ENCODE results near the gene DTX3. TPM values are rescaled to one million over a fixed set of nuclear protein-coding genes. Genes with fewer than 3 reads are reported as not detected.
"Not testable (repeated sequence)": the region's sequence is repeated elsewhere in the genome, so short reads cannot be mapped to it uniquely, and the experiment has no call there.

The DTX3 gene
- total RNA-seq, 1 experiment from 2014 or later: 16.8 TPM

DNA sequence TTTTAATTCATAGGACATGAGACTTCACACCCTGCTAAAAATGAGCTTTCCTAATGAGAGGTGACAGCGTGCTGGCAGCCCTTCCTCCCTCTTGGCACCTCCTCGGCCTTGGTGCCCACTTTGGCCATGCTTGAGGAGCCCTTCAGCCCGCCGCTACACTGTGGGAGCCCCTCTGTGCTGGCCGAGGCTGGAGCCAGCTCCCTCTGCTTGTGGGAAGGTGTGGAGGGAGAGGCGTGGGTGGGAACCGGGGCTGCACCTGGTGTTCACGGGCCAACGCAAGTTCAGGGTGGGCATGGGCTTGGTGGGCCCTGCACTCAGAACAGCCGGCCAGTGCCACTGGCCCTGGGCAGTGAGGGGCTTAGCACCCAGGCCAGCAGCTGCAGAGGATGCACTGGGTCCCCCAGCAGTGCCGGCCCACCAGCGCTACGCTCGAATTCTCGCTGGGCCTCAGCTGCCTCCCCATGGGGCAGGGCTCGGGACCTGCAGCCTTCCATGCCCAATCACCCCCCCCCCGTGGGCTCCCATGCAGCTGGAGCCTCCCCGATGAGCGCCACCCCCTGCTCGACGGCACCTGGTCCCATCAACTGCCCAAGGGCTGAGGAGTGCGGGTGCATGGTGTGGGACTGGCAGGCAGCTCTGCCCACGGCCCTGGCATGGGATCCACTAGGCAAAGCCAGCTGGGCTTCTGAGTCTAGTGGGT, 51.1 kb downstream of the DTX3 start:
- Histone ChIP-seq H3K4me2 (ENCODE audit: low read depth, low read length, poor library complexity, severe bottlenecking) (no peak overlapping the region), H3K36me3 (ENCODE audit: insufficient read depth, low read length) (no peaks in the 10 kb centered on the region), H3K9ac (ENCODE audit: low read length) (no peak overlapping the region), H4K20me1 (ENCODE audit: insufficient read depth, low read depth, low read length) (no peaks in the 10 kb centered on the region), H2AFZ (ENCODE audit: low read length) (no peak overlapping the region), H3K79me2 (ENCODE audit: low read length) (no peaks in the 10 kb centered on the region), H3K9me2 (replicated peaks; ENCODE audit: insufficient read depth, low read length) (no peaks in the 10 kb centered on the region), H3K27ac (ENCODE audit: low read length) (no peak overlapping the region), H3K27me3 (ENCODE audit: low read length) (no peaks in the 10 kb centered on the region), H3K4me1 (ENCODE audit: low read length) (no peaks in the 10 kb centered on the region), H3K9me3 (ENCODE audit: low read length) (no peaks in the 10 kb centered on the region; the same call in 1 of the 2 replicates), H3K4me3 (ENCODE audit: low read length) (no peak overlapping the region)
- no peak for DNase-seq

- not testable (repeated sequence) for H3K4me2 ChIP-seq (ENCODE audit: low read depth, low read length, poor library complexity, severe bottlenecking)
These were observed 51.8 kb downstream of the DTX3 start for GRCh38 chr12:57656408-57656807.

DNA sequence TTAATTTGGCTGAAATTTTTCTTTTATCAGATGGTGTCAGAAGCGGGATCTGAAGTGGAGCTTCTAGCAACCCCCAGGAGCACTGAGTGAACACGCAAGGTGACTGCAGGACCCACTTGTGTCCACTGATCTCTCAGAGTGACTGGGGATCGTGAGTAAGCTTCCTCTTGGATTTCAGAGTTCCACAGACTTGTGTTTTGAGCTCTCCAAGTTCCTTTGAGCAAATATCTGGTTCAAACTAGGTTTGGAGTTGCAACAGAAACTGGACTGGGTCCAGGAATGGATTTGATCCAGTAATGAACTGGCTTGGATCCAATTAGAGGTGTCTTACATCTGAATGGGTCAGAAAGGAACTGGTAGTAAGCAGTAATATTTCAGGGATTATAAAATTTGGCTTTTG, 53.1 kb downstream of the DTX3 start:
- Histone ChIP-seq H3K4me1 (ENCODE audit: low read length) (no peaks in the 10 kb centered on the region), H3K27ac (ENCODE audit: low read length) (no peak overlapping the region), H2AFZ (ENCODE audit: low read length) (no peak overlapping the region), H3K4me2 (ENCODE audit: low read depth, low read length, poor library complexity, severe bottlenecking) (no peak overlapping the region), H3K27me3 (ENCODE audit: low read length) (no peaks in the 10 kb centered on the region), H3K4me3 (ENCODE audit: low read length) (no peak overlapping the region), H4K20me1 (ENCODE audit: insufficient read depth, low read depth, low read length) (no peaks in the 10 kb centered on the region), H3K36me3 (ENCODE audit: insufficient read depth, low read length) (no peaks in the 10 kb centered on the region), H3K79me2 (ENCODE audit: low read length) (no peaks in the 10 kb centered on the region), H3K9me2 (replicated peaks; ENCODE audit: insufficient read depth, low read length) (no peaks in the 10 kb centered on the region), H3K9me3 (ENCODE audit: low read length) (peaks cover 7% of the 10 kb centered on the region), H3K9ac (ENCODE audit: low read length) (no peak overlapping the region)
- DNase-seq: peak; percentile 25

More at GRCh38 chr12:57656408-57656807, 51.8 kb downstream of the DTX3 start:
- H3K36me3 ChIP-seq (ENCODE audit: insufficient read depth, low read length); H3K9me3 ChIP-seq (ENCODE audit: low read length); H3K9me2 ChIP-seq (replicated peaks; ENCODE audit: insufficient read depth, low read length); H3K9ac ChIP-seq (ENCODE audit: low read length); H4K20me1 ChIP-seq (ENCODE audit: insufficient read depth, low read depth, low read length); H3K27me3 ChIP-seq (ENCODE audit: low read length); H2AFZ ChIP-seq (ENCODE audit: low read length); H3K4me3 ChIP-seq (ENCODE audit: low read length); H3K4me1 ChIP-seq (ENCODE audit: low read length); H3K27ac ChIP-seq (ENCODE audit: low read length); H3K79me2 ChIP-seq (ENCODE audit: low read length): not testable (repeated sequence)
- DNase-seq: peak; percentile 44

GRCh38 chr12:57658890-57659289, 54.3 kb downstream of the DTX3 start:
- H3K79me2 ChIP-seq (ENCODE audit: low read length): no peaks in the 10 kb centered on the region
- H3K9me3 ChIP-seq (ENCODE audit: low read length): peaks cover 7% of the 10 kb centered on the region
- no peaks in the 10 kb centered on the region for H3K9me2 ChIP-seq (replicated peaks; ENCODE audit: insufficient read depth, low read length)
- H4K20me1 ChIP-seq (ENCODE audit: insufficient read depth, low read depth, low read length): no peaks in the 10 kb centered on the region
- H3K4me2 ChIP-seq (ENCODE audit: low read depth, low read length, poor library complexity, severe bottlenecking): no peak overlapping the region
- H3K4me1 ChIP-seq (ENCODE audit: low read length): no peaks in the 10 kb centered on the region
- no peaks in the 10 kb centered on the region for H3K27me3 ChIP-seq (ENCODE audit: low read length)
- no peak overlapping the region for H3K9ac ChIP-seq (ENCODE audit: low read length)
- DNase-seq: no peak
- no peaks in the 10 kb centered on the region for H3K36me3 ChIP-seq (ENCODE audit: insufficient read depth, low read length)
- H2AFZ ChIP-seq (ENCODE audit: low read length): no peak overlapping the region
- H3K27ac ChIP-seq (ENCODE audit: low read length): no peak overlapping the region
- no peak overlapping the region for H3K4me3 ChIP-seq (ENCODE audit: low read length)

Other genes with a start within 250 kb of the DTX3 start
- gene R3HDM2, start 173.8 kb upstream of the DTX3 start, total RNA-seq (2014; rRNA removed; shearing (Covaris generic); ENCODE audit: low replicate concordance): 31.9 and 39.0 TPM in 2 replicates
- gene INHBC, start 170.0 kb upstream of the DTX3 start, total RNA-seq (2014; rRNA removed; shearing (Covaris generic); ENCODE audit: low replicate concordance): 0.11 TPM in 1 of 2 replicates, not detected in the other
- 14.3 and 17.9 TPM in 2 replicates for gene INHBE, start 149.5 kb upstream of the DTX3 start, total RNA-seq (2014; rRNA removed; shearing (Covaris generic); ENCODE audit: low replicate concordance)
- gene GLI1, start 145.0 kb upstream of the DTX3 start, total RNA-seq (2014; rRNA removed; shearing (Covaris generic); ENCODE audit: low replicate concordance): 1.9 and 9.3 TPM in 2 replicates
- 6.7 and 12.3 TPM in 2 replicates for gene ARHGAP9, start 125.0 kb upstream of the DTX3 start, total RNA-seq (2014; rRNA removed; shearing (Covaris generic); ENCODE audit: low replicate concordance)
- 204 and 260 TPM in 2 replicates for gene MARS1, start 116.8 kb upstream of the DTX3 start, total RNA-seq (2014; rRNA removed; shearing (Covaris generic); ENCODE audit: low replicate concordance)
- gene DDIT3, start 84.3 kb upstream of the DTX3 start, total RNA-seq (2014; rRNA removed; shearing (Covaris generic); ENCODE audit: low replicate concordance): 54.3 and 73.3 TPM in 2 replicates
- gene MBD6, start 82.0 kb upstream of the DTX3 start, total RNA-seq (2014; rRNA removed; shearing (Covaris generic); ENCODE audit: low replicate concordance): 23.5 and 32.4 TPM in 2 replicates
- gene DCTN2, start 57.6 kb upstream of the DTX3 start, total RNA-seq (2014; rRNA removed; shearing (Covaris generic); ENCODE audit: low replicate concordance): 77.9 and 123 TPM in 2 replicates
- 21.5 and 24.0 TPM in 2 replicates for gene KIF5A, start 54.8 kb upstream of the DTX3 start, total RNA-seq (2014; rRNA removed; shearing (Covaris generic); ENCODE audit: low replicate concordance)
- 9.3 and 23.9 TPM in 2 replicates for gene PIP4K2C, start 13.6 kb upstream of the DTX3 start, total RNA-seq (2014; rRNA removed; shearing (Covaris generic); ENCODE audit: low replicate concordance)
- gene ARHGEF25, start 6.6 kb downstream of the DTX3 start, total RNA-seq (2014; rRNA removed; shearing (Covaris generic); ENCODE audit: low replicate concordance): 0.87 TPM in 1 of 2 replicates, not detected in the other
- gene B4GALNT1, start 28.4 kb downstream of the DTX3 start, total RNA-seq (2014; rRNA removed; shearing (Covaris generic); ENCODE audit: low replicate concordance): 0.58 and 0.63 TPM in 2 replicates
- gene OS9, start 89.3 kb downstream of the DTX3 start, total RNA-seq (2014; rRNA removed; shearing (Covaris generic); ENCODE audit: low replicate concordance): 72.6 and 120 TPM in 2 replicates
- gene AGAP2, start 133.9 kb downstream of the DTX3 start, total RNA-seq (2014; rRNA removed; shearing (Covaris generic); ENCODE audit: low replicate concordance): 6.7 and 12.0 TPM in 2 replicates
- gene TSPAN31, start 140.2 kb downstream of the DTX3 start, total RNA-seq (2014; rRNA removed; shearing (Covaris generic); ENCODE audit: low replicate concordance): 33.3 and 42.7 TPM in 2 replicates
- gene CDK4, start 147.5 kb downstream of the DTX3 start, total RNA-seq (2014; rRNA removed; shearing (Covaris generic); ENCODE audit: low replicate concordance): 154 and 164 TPM in 2 replicates
- gene MARCHF9, start 150.3 kb downstream of the DTX3 start, total RNA-seq (2014; rRNA removed; shearing (Covaris generic); ENCODE audit: low replicate concordance): 30.3 and 45.9 TPM in 2 replicates
- 0.86 and 3.5 TPM in 2 replicates for gene CYP27B1, start 162.3 kb downstream of the DTX3 start, total RNA-seq (2014; rRNA removed; shearing (Covaris generic); ENCODE audit: low replicate concordance)
- gene METTL1, start 167.3 kb downstream of the DTX3 start, total RNA-seq (2014; rRNA removed; shearing (Covaris generic); ENCODE audit: low replicate concordance): 11.9 and 17.4 TPM in 2 replicates
- 4.1 and 5.5 TPM in 2 replicates for gene EEF1AKMT3, start 167.8 kb downstream of the DTX3 start, total RNA-seq (2014; rRNA removed; shearing (Covaris generic); ENCODE audit: low replicate concordance)
- 40.7 and 57.1 TPM in 2 replicates for gene TSFM, start 178.0 kb downstream of the DTX3 start, total RNA-seq (2014; rRNA removed; shearing (Covaris generic); ENCODE audit: low replicate concordance)
- 1.7 TPM in 1 of 2 replicates, not detected in the other for gene AVIL, start 213.9 kb downstream of the DTX3 start, total RNA-seq (2014; rRNA removed; shearing (Covaris generic); ENCODE audit: low replicate concordance)
- gene CTDSP2, start 241.9 kb downstream of the DTX3 start, total RNA-seq (2014; rRNA removed; shearing (Covaris generic); ENCODE audit: low replicate concordance): 10.9 and 14.2 TPM in 2 replicates